Subcutaneous adipose tissue (tissue), 4 donors: ENCODE measurements around the gene SCUBE2. TPM values are rescaled to one million over a fixed set of nuclear protein-coding genes. Genes with fewer than 3 reads are reported as not detected.

Source experiments
- CTCF ChIP-seq: fragments of 450-650 bp; IDR thresholded peaks from one replicate; pipeline ENCODE4 v1.5.1; 2016; ENCODE audit warnings: low read depth, mild to moderate bottlenecking, control low read depth, antibody characterized with exemption, moderate library complexity
- total RNA-seq, 4 donors: library from RNA; depleted of rRNA; stranded (reverse); fragments of >200 nt; gene quantifications; one replicate each; pipeline ENCODE4 v1.1.0, GENCODE V29; 2016

SCUBE2 gene
- total RNA-seq, 4 donors from 2014 or later, result 16.6 to 55.2 (median 31.9) TPM

GRCh38 chr11:9059406-9059805, 32.0 kb downstream of the SCUBE2 start:
- TF ChIP-seq CTCF, result no peak

GRCh38 chr11:9057888-9058287, 33.5 kb downstream of the SCUBE2 start:
- TF ChIP-seq CTCF, result no peak

- TF ChIP-seq CTCF, result no peak
Measured at GRCh38 chr11:9057007-9057406, 34.4 kb downstream of the SCUBE2 start.

- no peak for TF ChIP-seq CTCF
Measured at GRCh38 chr11:9056467-9056866, 34.9 kb downstream of the SCUBE2 start.

GRCh38 chr11:9053316-9054035, 37.9 kb downstream of the SCUBE2 start:
- TF ChIP-seq CTCF, result no peak

GRCh38 chr11:9052316-9052715, 39.1 kb downstream of the SCUBE2 start:
- no peak for TF ChIP-seq CTCF

GRCh38 chr11:9049959-9050358, 41.4 kb downstream of the SCUBE2 start:
- TF ChIP-seq CTCF, result no peak
